Body of pancreas (tissue), 4 donors: ENCODE data around the gene ATP7B.

Experiments
- POLR2A ChIP-seq, 3 donors: fragments of 450-650 bp; IDR thresholded peaks; one replicate each; pipeline ENCODE4 v1.6.1; 2016; ENCODE audit warnings: antibody characterized with exemption in 3 of 3, mild to moderate bottlenecking in 2 of 3
- TF ChIP-seq, protein P1 (sequence below), 7 experiments: fragments of 450-650 bp in 4 of 7; fragments of 200-600 bp in 3 of 7; sonication (generic) in 3 of 7; IDR thresholded peaks; one replicate each; pipeline ENCODE4 v1.5.1; 2016 to 2019; ENCODE audit warnings: antibody characterized with exemption in 7 of 7

GRCh38 chr13:51929699-51930098 is 81.6 kb downstream of the ATP7B start:
- TF ChIP-seq, protein P1, sequence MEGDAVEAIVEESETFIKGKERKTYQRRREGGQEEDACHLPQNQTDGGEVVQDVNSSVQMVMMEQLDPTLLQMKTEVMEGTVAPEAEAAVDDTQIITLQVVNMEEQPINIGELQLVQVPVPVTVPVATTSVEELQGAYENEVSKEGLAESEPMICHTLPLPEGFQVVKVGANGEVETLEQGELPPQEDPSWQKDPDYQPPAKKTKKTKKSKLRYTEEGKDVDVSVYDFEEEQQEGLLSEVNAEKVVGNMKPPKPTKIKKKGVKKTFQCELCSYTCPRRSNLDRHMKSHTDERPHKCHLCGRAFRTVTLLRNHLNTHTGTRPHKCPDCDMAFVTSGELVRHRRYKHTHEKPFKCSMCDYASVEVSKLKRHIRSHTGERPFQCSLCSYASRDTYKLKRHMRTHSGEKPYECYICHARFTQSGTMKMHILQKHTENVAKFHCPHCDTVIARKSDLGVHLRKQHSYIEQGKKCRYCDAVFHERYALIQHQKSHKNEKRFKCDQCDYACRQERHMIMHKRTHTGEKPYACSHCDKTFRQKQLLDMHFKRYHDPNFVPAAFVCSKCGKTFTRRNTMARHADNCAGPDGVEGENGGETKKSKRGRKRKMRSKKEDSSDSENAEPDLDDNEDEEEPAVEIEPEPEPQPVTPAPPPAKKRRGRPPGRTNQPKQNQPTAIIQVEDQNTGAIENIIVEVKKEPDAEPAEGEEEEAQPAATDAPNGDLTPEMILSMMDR (IDR thresholded peaks at IDR 0.05), result no peak
- TF ChIP-seq POLR2A (IDR thresholded peaks at IDR 0.05), result no peak
